Measurements from ENCODE around the gene GDF15.
A peak's percentile ranks its signal among the peaks of the same experiment; 100 is the strongest.

GDF15 gene

GRCh38 chr19:18386543-18387271 is 749 bp downstream of the GDF15 start:
- Histone ChIP-seq H4K20me1 (ENCODE audit: control insufficient read depth, insufficient read depth, low read depth, low read length) (no peaks in the 10 kb centered on the region), H3K4me2 (ENCODE audit: low read length) (no peak overlapping the region), H3K9me2 (replicated peaks; ENCODE audit: control insufficient read depth, low read length) (no peaks in the 10 kb centered on the region), H3F3A (ENCODE audit: control insufficient read depth, insufficient read depth) (peaks cover 2% of the 10 kb centered on the region; the same call in 1 of the 2 replicates), H3K36me3 (ENCODE audit: control insufficient read depth, low read length) (no peaks in the 10 kb centered on the region), H3K4me3 (ENCODE audit: low read length) (no peak overlapping the region), H3K27me3 (ENCODE audit: control insufficient read depth, low read length) (peaks cover 42% of the 10 kb centered on the region), H3K4me1 (ENCODE audit: control insufficient read depth, low read length) (peaks cover 20% of the 10 kb centered on the region), H3K9me3 (ENCODE audit: control insufficient read depth, insufficient read depth, low read length) (no peaks in the 10 kb centered on the region), H3K27ac (ENCODE audit: low read depth, low read length) (no peak overlapping the region), H3K79me2 (ENCODE audit: control insufficient read depth, low read length) (no peaks in the 10 kb centered on the region)
- TF ChIP-seq EZH2phosphoT487 (IDR thresholded peaks at IDR 0.05; ENCODE audit: borderline replicate concordance, low read length) (no peak), CTCF (IDR thresholded peaks at IDR 0.05; ENCODE audit: low read depth, low read length, poor library complexity, severe bottlenecking) (no peak)

- Histone ChIP-seq H3K4me1 (ENCODE audit: control insufficient read depth, low read length) (peaks cover 35% of the 10 kb centered on the region), H3K36me3 (ENCODE audit: control insufficient read depth, low read length) (no peaks in the 10 kb centered on the region), H3K9me2 (replicated peaks; ENCODE audit: control insufficient read depth, low read length) (no peaks in the 10 kb centered on the region), H3K9me3 (ENCODE audit: control insufficient read depth, insufficient read depth, low read length) (no peaks in the 10 kb centered on the region), H3K27me3 (ENCODE audit: control insufficient read depth, low read length) (peaks cover 39% of the 10 kb centered on the region), H4K20me1 (ENCODE audit: control insufficient read depth, insufficient read depth, low read depth, low read length) (no peaks in the 10 kb centered on the region), H3K27ac (ENCODE audit: low read depth, low read length) (no peak overlapping the region), H3K4me2 (ENCODE audit: low read length) (peak overlapping the region; percentile 84), H3F3A (ENCODE audit: control insufficient read depth, insufficient read depth) (peaks cover 2% of the 10 kb centered on the region; the same call in 1 of the 2 replicates), H3K79me2 (ENCODE audit: control insufficient read depth, low read length) (no peaks in the 10 kb centered on the region), H3K4me3 (ENCODE audit: low read length) (peak overlapping the region; percentile 62)
- TF ChIP-seq CTCF (IDR thresholded peaks at IDR 0.05; ENCODE audit: low read depth, low read length, poor library complexity, severe bottlenecking) (peak; percentile 98), EZH2phosphoT487 (IDR thresholded peaks at IDR 0.05; ENCODE audit: borderline replicate concordance, low read length) (no peak)
These were observed 2.4 kb downstream of the GDF15 start for GRCh38 chr19:18388100-18388959.

- no peak overlapping the region for H3K27ac ChIP-seq (ENCODE audit: low read depth, low read length)
- peaks cover 42% of the 10 kb centered on the region for H3K27me3 ChIP-seq (ENCODE audit: control insufficient read depth, low read length)
- H3K9me2 ChIP-seq (replicated peaks; ENCODE audit: control insufficient read depth, low read length) = no peaks in the 10 kb centered on the region
- no peaks in the 10 kb centered on the region for H4K20me1 ChIP-seq (ENCODE audit: control insufficient read depth, insufficient read depth, low read depth, low read length)
- no peaks in the 10 kb centered on the region for H3K36me3 ChIP-seq (ENCODE audit: control insufficient read depth, low read length)
- H3K9me3 ChIP-seq (ENCODE audit: control insufficient read depth, insufficient read depth, low read length) = no peaks in the 10 kb centered on the region
- TF ChIP-seq EZH2phosphoT487 (IDR thresholded peaks at IDR 0.05; ENCODE audit: borderline replicate concordance, low read length) = no peak
- no peak for TF ChIP-seq CTCF (IDR thresholded peaks at IDR 0.05; ENCODE audit: low read depth, low read length, poor library complexity, severe bottlenecking)
- no peaks in the 10 kb centered on the region for H3K79me2 ChIP-seq (ENCODE audit: control insufficient read depth, low read length)
- H3K4me1 ChIP-seq (ENCODE audit: control insufficient read depth, low read length) = peaks cover 44% of the 10 kb centered on the region
- peak overlapping the region; percentile 62 for H3K4me3 ChIP-seq (ENCODE audit: low read length)
- peaks cover 2% of the 10 kb centered on the region; the same call in 1 of the 2 replicates for H3F3A ChIP-seq (ENCODE audit: control insufficient read depth, insufficient read depth)
- peak overlapping the region; percentile 84 for H3K4me2 ChIP-seq (ENCODE audit: low read length)
These were observed 3.2 kb downstream of the GDF15 start for GRCh38 chr19:18388960-18389725.

Measured in DOHH2 (cell line).